Fibroblast of skin of right quadriceps (primary cell): ENCODE results near the gene CSAG2.
"Not testable (repeated sequence)": the region's sequence is repeated elsewhere in the genome, so short reads cannot be mapped to it uniquely, and the experiment has no call there.

Source experiments
- DNase-seq: peaks from one replicate; pipeline ENCODE4 v3.0.0-alpha.2; 2013

CSAG2 gene, protein sequence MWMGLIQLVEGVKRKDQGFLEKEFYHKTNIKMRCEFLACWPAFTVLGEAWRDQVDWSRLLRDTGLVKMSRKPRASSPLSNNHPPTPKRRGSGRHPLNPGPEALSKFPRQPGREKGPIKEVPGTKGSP

DNA sequence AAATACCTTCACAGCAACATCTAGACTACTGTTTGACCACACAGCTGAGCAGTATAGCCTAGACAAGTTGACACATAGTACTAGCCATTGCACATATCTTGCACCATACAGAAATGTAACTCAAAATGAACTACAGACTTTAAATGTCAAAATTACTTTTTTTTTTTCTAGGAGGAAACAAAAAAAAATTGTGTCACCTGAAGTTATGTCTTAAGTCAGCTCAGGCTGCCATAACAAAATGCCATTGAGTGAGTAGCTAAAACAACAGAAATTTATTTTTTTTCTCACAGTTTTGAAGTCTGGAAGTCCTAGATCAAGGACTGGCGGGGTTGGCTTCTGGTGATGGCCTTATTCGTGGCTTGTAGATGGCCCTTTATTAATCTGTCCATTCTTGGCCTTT is at the start of gene CSAG2:
TSS of gene CSAG2 (minus strand) at position 101 of the 400 bp plus-strand sequence. CDS start 161 bp downstream, outside the sequence.
- DNase-seq, result not testable (repeated sequence)

DNA sequence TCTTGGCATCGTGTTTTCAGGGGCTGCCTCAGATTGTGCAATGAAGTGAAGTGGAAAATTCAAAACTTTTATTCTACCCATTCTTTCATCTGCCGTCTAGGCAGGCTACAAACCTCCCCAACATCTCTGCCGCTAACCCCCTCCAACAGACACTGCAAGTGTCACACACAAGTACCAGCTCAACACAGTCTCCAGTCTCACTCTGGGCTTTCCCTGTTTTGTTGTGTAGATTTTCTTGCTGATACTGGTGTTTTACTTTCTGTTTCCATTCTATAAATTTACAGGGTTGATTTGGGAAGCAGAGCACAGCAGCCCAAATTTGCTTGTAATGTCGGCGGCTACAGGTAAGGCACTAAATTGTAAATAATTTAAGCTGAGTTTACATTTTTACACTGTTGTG is 45.8 kb upstream of the CSAG2 start:
- not testable (repeated sequence) for DNase-seq

- DNase-seq, result not testable (repeated sequence)
Observed at GRCh38 chrX:152753686-152754650, 44.9 kb upstream of the CSAG2 start, which contains the start of gene MAGEA2. TSS of gene MAGEA2 (minus strand) at chrX:152753842. CDS start at chrX:152751363, 2,479 bp downstream.

DNA sequence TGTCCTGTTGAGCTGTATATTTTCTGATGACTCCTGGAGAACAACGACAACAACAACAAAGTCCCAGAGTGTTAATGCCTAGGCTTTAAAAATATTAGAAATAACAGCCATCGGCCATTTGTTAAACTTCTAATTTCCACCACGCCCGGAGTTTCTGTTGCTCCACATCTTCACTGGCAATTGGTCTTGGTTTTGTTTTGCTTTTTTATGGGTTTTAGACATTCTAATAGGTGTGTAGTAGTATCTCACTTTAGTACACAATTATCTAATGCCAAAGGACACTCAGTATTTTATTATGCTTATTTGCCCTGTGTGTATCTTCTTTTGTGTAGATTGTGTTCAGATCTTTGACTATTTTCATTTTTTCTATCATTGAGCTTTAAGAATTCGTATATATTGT is 29.5 kb upstream of the CSAG2 start:
- DNase-seq, result no peak

- DNase-seq, result not testable (repeated sequence)
Observed at GRCh38 chrX:152736528-152736927, 27.5 kb upstream of the CSAG2 start.

- DNase-seq, result no peak
Observed at GRCh38 chrX:152735860-152736511, 26.9 kb upstream of the CSAG2 start.

DNA sequence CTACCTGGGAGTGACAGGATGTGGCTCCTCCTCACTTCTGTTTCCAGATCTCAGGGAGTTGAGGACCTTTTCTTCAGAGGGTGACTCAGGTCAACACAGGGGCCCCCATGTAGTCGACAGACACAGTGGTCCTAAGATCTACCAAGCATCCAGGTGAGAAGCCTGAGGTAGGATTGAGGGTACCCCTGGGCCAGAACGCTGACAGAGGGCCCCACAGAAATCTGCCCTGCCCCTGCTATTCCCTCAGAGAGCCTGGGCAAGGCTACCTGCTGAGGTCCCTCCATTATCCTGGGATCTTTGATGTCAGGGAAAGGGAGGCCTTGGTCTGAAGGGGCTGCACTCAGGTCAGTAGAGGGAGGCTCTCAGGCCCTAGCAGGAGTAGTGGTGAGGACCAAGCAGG is 26.0 kb upstream of the CSAG2 start:
- DNase-seq, result no peak

DNA sequence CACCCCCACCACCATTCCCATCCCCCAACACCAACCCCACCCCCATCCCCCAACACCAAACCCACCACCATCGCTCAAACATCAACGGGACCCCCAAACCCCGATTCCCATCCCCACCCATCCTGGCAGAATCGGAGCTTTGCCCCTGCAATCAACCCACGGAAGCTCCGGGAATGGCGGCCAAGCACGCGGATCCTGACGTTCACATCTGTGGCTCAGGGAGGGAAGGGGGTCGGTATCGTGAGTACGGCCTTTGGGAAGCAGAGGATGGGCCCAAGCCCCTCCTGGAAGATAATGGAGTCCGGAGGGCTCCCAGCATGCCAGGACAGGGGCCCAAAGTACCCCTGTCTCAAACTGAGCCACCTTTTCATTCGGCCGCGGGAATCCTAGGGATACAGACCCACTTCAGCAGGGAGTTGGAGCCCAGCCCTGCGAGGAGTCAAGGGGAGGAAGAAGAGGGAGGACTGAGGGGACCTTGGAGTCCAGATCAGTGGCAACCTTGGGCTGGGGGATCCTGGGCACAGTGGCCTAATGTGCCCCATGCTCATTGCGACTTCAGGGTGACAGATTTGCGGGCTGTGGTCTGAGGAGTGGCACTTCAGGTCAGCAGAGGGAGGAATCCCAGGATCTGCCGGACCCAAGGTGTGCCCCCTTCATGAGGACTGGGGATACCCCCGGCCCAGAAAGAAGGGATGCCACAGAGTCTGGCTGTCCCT is 25.2 kb upstream of the CSAG2 start:
- DNase-seq, result not testable (repeated sequence)

DNA sequence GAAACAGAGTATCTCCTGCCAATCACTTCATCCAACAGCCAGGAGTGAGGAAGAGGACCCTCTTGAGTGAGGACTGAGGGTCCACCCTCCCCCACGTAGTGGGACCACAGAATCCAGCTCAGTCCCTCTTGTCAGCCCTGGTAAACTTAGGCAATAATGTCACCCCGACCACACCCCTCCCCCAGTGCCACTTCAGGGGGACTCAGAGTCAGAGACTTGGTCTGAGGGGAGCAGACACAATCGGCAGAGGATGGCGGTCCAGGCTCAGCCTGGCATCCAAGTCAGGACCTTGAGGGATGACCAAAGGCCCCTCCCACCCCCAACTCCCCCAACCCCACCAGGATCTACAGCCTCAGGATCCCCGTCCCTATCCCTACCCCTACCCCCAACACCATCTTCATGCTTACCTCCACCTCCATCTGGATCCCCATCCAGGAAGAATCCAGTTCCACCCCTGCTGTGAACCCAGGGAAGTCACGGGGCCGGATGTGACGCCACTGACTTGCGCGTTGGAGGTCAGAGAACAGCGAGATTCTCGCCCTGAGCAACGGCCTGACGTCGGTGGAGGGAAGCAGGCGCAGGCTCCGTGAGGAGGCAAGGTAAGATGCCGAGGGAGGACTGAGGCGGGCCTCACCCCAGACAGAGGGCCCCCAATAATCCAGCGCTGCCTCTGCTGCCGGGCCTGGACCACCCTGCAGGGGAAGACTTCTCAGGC is 24.3 kb upstream of the CSAG2 start, which contains the start of the genes CSAG1 and MAGEA12:
TSS of gene CSAG1 (minus strand) at position 461 of the 715 bp plus-strand sequence. CDS start 1,261 bp downstream, outside the sequence.
TSS of gene MAGEA12 (plus strand) at position 497 of the 715 bp plus-strand sequence. CDS start 2,405 bp downstream, outside the sequence.
- DNase-seq, result no peak

DNA sequence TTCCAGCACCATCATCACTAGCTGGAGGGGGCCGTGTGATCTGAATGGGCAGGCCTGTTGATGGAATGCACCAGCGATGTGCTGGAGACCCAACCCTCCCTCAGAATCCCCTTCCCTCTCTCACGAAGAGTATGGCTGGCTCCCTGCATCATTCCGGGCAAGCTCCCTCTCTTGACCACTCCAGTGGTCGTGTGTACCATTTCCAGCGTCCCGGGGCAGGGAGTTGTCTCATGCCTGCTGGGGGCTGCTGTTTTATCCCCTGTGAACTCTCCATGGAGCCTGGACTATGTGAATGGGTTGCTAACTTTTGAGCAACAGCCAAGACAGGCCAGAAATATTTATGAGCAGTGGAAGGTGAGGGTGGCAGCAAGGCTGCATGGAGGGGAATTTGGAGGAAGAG is 16.3 kb upstream of the CSAG2 start:
- no peak for DNase-seq

GRCh38 chrX:152713815-152714787 is 5.0 kb upstream of the CSAG2 start, which contains the start of gene MAGEA2B:
TSS of gene MAGEA2B (plus strand) at chrX:152714628. CDS start at chrX:152717107, 2,479 bp downstream.
- DNase-seq, result not testable (repeated sequence)

GRCh38 chrX:152713195-152713594 is 4.1 kb upstream of the CSAG2 start:
- not testable (repeated sequence) for DNase-seq

DNA sequence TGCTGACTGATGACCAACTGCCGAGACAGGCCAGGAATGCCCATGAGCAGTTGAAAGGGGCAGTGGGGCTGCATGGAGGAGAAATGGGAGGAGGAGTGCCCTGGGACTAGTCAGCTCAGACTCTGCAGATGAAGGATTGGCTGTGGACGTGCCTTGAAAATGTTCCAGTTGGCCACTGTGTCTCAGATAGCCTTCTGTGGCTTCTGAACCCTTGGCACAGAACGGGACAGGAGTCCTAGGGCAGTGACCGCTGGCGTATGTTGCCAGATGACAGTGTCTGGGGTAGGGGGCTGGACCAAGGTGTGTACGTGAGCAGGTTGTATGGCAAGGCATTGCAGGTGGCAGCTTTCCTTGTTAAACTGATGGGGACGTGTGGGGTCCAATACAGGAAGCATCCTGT is 2.6 kb downstream of the CSAG2 start:
- DNase-seq, result not testable (repeated sequence)

GRCh38 chrX:152700390-152700789 is 8.7 kb downstream of the CSAG2 start:
- DNase-seq, result not testable (repeated sequence)

DNA sequence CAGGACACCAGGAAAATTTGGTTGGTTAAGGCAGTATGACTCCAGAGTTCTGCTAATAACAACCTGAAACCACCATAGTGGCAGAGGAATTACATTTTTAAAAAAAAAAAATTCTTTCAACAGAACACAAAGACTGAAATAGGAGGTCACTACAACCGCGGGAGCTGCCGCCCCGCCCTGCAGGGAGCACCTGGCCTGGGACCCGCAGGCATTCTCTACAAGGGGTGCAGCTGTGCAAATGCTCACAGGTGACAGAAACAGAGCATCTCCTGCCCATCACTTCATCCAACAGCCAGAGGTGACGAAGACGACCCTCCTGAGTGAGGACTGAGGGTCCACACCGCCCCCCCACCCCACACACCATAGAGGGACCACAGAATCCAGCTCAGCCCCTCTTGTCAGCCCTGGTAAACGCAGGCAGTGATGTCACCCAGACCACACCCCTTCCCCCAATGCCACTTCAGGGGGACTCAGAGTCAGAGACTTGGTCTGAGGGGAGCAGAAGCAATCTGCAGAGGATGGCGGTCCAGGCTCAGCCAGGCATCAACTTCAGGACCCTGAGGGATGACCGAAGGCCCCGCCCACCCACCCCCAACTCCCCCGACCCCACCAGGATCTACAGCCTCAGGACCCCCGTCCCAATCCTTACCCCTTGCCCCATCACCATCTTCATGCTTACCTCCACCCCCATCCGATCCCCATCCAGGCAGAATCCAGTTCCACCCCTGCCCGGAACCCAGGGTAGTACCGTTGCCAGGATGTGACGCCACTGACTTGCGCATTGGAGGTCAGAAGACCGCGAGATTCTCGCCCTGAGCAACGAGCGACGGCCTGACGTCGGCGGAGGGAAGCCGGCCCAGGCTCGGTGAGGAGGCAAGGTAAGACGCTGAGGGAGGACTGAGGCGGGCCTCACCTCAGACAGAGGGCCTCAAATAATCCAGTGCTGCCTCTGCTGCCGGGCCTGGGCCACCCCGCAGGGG is 10.8 kb downstream of the CSAG2 start, which contains the start of gene MAGEA3:
TSS of gene MAGEA3 (plus strand) at position 843 of the 980 bp plus-strand sequence. CDS start 2,039 bp downstream, outside the sequence.
- DNase-seq, result not testable (repeated sequence)

GRCh38 chrX:152681012-152681411 is 28.1 kb downstream of the CSAG2 start:
- DNase-seq, result not testable (repeated sequence)

- not testable (repeated sequence) for DNase-seq
Observed at GRCh38 chrX:152674652-152675051, 34.4 kb downstream of the CSAG2 start.

GRCh38 chrX:152674135-152674534 is 34.9 kb downstream of the CSAG2 start:
- DNase-seq, result no peak

DNA sequence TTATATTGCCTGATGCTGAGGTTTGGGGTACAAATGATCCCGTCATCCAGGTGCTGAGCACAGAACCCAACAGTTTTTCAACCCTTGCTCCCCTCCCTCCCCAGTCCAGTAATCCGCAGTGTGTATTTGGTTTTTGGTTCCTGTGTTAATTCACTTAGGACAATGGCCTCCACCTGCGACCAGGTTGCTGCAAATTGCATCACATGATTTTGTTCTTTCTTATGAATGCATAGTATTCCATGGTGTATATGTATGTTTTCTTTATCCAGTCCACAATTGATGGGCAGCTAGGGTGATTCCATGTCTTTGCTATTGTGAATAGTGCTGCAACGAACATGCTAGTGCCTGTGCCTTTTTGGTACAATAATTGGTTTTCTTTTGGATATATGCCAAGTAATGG is 46.0 kb downstream of the CSAG2 start:
- DNase-seq, result no peak
